Measurements from ENCODE around the gene CALD1.

GRCh38 chr7:134741907-134742635, 37.4 kb upstream of the CALD1 start:
- TF ChIP-seq, protein P1, sequence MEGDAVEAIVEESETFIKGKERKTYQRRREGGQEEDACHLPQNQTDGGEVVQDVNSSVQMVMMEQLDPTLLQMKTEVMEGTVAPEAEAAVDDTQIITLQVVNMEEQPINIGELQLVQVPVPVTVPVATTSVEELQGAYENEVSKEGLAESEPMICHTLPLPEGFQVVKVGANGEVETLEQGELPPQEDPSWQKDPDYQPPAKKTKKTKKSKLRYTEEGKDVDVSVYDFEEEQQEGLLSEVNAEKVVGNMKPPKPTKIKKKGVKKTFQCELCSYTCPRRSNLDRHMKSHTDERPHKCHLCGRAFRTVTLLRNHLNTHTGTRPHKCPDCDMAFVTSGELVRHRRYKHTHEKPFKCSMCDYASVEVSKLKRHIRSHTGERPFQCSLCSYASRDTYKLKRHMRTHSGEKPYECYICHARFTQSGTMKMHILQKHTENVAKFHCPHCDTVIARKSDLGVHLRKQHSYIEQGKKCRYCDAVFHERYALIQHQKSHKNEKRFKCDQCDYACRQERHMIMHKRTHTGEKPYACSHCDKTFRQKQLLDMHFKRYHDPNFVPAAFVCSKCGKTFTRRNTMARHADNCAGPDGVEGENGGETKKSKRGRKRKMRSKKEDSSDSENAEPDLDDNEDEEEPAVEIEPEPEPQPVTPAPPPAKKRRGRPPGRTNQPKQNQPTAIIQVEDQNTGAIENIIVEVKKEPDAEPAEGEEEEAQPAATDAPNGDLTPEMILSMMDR (IDR thresholded peaks at IDR 0.05; ENCODE audit: low read length), result no peak
- no peak for TF ChIP-seq EZH2 (IDR thresholded peaks at IDR 0.05; ENCODE audit: borderline replicate concordance, low read length)

Data from OCI-LY1 (cell line).